Right atrium auricular region (tissue), 2 donors: Measurements from ENCODE around the gene TCAIM. TPM values are rescaled to one million over a fixed set of nuclear protein-coding genes. Genes with fewer than 3 reads are reported as not detected.

Source experiments
- total RNA-seq, 2 donors: library from RNA; depleted of rRNA; stranded (reverse); fragments of >200 nt; gene quantifications; one replicate each; pipeline ENCODE4 v1.1.0, GENCODE V29; 2016

The TCAIM gene
- total RNA-seq, 2 donors from 2014 or later: 18.8 to 37.6 TPM

Other genes starting within 250 kb of the TCAIM start
- gene TOPAZ1, start 96.9 kb upstream of the TCAIM start, total RNA-seq: not detected
- 1 to 10 TPM; 5.1 to 5.9 TPM for gene ZNF445, start 138.9 kb downstream of the TCAIM start, total RNA-seq
- 1 to 10 TPM; 2.1 to 3.4 TPM for gene ZKSCAN7, start 216.4 kb downstream of the TCAIM start, total RNA-seq
- gene ZNF660, start 246.2 kb downstream of the TCAIM start, total RNA-seq: 1 to 10 TPM in 1 of 2 donors, under 1 TPM in 1; 0.67 to 1.1 TPM